Heart left ventricle (tissue), 13 donors: Measurements from ENCODE around the gene CTSA.

Source experiments
- CTCF ChIP-seq, 12 donors: fragments of 200-600 bp; sonication (generic) in 4 of 12; IDR thresholded peaks; one replicate each; pipeline versions ENCODE4 v1.5.0 to v1.8.0; 2018 to 2022; ENCODE audit warnings: antibody characterized with exemption in 12 of 12, mild to moderate bottlenecking in 5 of 12
- POLR2A ChIP-seq, 2 donors: fragments of 450-650 bp; IDR thresholded peaks; one replicate each; pipeline ENCODE4 v1.6.1; 2017; ENCODE audit warnings: antibody characterized with exemption in 2 of 2, mild to moderate bottlenecking in 2 of 2, moderate library complexity in 2 of 2
- donor health status: ischemic (EF 13 %, LVEDD 7.1; RV severe dilation, severe dysfunction).
- donor health status: DM: no; HTN: yes; CAD: no.
- donor health status: DM: no; HTN: no; CAD: no.
- donor health status: ischemic (EF 25% LVEDD 6.9; RV normal size, moderate dysfunction).
- donor health status: ischemic (EF 25% LVEDD 5.7; RV mildly dilated, moderate dysfunction).
- donor health status: ischemic (EF 35%, LVEDD 5.7; RV mildly dilated, moderate dysfunction).
- donor health status: nonischemic (EF 11% LVEDD 7.7; RV severe dilation, severe dysfunction).
- donor health status: DM: yes; HTN: yes; CAD: no.
- donor health status: PGD.
- donor health status: ischemic (EF 29% LVEDD 5.4; RV normal size, mild dysfunction).
- donor health status: nonischemic (EF 23%, LVEDD 6.1; RV moderate dilation, normal function).

DNA sequence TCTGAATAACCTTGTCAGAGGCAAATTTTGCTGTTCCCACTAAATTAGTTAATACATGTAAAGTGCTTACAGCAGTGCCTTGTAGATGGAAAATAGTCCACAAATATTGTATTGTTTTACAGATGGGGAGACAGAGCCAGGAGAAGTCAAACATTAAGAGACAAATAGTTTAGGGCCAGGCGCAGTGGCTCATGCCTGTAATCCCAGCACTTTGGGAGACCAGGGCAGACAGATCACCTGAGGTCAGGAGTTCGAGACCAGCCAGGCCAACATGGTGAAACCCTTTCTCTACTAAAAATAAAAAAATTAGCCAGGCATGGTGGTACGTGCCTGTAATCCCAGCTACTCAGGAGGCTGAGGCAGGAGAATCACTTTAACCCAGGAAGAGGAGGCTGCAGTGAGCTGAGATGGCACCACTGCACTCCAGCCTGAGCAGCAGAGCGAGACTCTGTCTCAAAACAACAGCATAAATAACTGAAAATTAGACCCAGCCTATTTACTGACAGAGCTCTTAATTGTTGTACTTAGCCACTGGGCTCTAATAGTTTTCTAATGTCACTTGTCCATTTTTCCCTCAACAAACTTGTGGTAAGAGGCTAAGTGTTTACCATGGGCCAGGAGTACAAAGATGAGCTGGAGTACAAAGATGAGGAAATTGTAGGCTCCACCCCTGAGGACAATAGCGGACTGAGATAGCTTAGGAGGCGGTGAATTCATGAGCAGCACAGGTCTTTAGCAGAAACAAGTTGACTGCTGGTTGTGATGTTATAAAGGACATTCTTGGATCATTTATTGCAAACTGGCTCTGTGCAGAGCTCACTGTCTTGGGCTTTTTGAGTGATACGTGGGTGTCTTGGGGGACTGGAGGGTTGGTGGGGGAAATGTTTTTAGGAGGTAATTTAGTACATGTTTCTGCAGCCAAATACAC, 27.3 kb upstream of the CTSA start:
- TF ChIP-seq POLR2A (IDR thresholded peaks at IDR 0.05) (no peak), CTCF (IDR thresholded peaks at IDR 0.05) (no peak)
